ENCODE measurements around the gene THAP7. TPM values are rescaled to one million over a fixed set of nuclear protein-coding genes. Genes with fewer than 3 reads are reported as not detected.

Gene THAP7
- total RNA-seq, 1 experiment from 2014 or later, result 24.6 TPM

DNA sequence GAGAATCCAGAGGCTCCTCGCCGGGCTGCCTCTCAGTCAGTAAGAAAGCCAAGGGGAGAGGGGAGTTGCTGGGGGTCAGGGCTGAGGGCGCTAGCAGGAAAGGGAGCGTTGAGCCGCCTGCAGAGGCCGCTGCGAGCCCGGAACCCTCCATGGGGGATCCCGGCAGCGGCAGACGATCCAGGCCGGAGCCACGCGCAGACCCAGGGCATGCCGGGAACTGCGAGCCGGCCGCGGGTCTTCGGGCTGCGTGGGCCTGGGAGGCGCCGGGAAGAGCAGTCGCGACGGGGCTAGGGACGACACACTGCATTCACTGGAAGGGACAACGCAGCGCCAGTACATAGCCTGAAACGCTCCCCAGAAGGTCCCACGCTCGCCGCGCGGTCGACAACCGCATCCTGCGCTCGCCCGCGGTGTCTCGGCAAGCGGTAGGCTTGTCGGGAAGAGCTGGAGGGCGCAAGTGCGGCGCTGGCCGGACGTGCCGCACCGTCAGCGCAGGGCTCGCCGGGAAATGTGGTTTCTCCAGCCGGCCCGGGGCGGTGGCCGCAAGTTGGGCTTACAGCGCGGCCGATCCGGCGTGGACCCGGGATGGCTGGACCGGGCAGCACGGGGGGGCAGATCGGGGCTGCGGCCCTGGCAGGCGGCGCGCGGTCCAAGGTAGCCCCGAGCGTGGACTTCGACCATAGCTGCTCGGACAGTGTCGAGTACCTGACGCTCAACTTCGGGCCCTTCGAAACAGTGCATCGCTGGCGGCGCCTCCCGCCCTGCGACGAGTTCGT is 19.9 kb downstream of the THAP7 start, which contains the start of gene LZTR1:
LZTR1 (plus strand) TSS at position 511 of the 776 bp plus-strand sequence; CDS start at position 586, 75 bp downstream.
- no peak within 1 kb of the TSS for H2AFZ ChIP-seq (ENCODE audit: low read length)
- H3K27me3 ChIP-seq (ENCODE audit: insufficient read depth, low read length), result no peaks in the 10 kb centered on the region; the same call in 1 of the 2 replicates
- H3K23me2 ChIP-seq (ENCODE audit: insufficient read length, low read depth, low read length, poor library complexity, severe bottlenecking), result peaks cover 14% of the 10 kb centered on the region
- Mint-ChIP-seq H3K27ac (peak within 1 kb of the TSS; percentile 52 to 90 (median 79); a peak in 5 of 7 replicates), H3K27me3 (ENCODE audit: low read depth) (peaks cover 30% of the 10 kb centered on the region), H3K9me3 (peaks cover 13 to 15% of the 10 kb centered on the region in 2 experiments), H3K4me1 (peaks cover 28 to 30% of the 10 kb centered on the region in 2 experiments), H3K4me3 (peak within 1 kb of the TSS; percentile 94 to 98), H3K36me3 (ENCODE audit: insufficient read depth in 1 of 3, low read depth in 3 of 3) (peaks cover 4 to 25% (median 20%) of the 10 kb centered on the region in 3 experiments)
- H3K56ac ChIP-seq (ENCODE audit: insufficient read length, low read depth, low read length), result no peak within 1 kb of the TSS
- H3K4me2 ChIP-seq (ENCODE audit: insufficient read depth, insufficient read length, low read length), result peak within 1 kb of the TSS; percentile 73
- H3K79me2 ChIP-seq (ENCODE audit: insufficient read depth, low read length), result no peaks in the 10 kb centered on the region
- no peak within 1 kb of the TSS for H2BK5ac ChIP-seq (ENCODE audit: insufficient read length, low read length)
- no peak within 1 kb of the TSS for H3K4ac ChIP-seq (ENCODE audit: low read depth, low read length)
- no peak within 1 kb of the TSS for H3T11ph ChIP-seq (ENCODE audit: low read length)
- WGBS (ENCODE audit: extremely low coverage, insufficient read length, low lambda C conversion rate), result no CpG with 5 or more reads among the region's 87 CpGs
- H3K9me3 ChIP-seq (ENCODE audit: control insufficient read depth, low read depth, low read length), result no peaks in the 10 kb centered on the region
- no peaks in the 10 kb centered on the region for H3K79me1 ChIP-seq (ENCODE audit: insufficient read depth, low read depth, low read length, poor library complexity, severe bottlenecking)
- H2BK12ac ChIP-seq (ENCODE audit: insufficient read length, low read depth, low read length), result no peak within 1 kb of the TSS
- H4K20me1 ChIP-seq (ENCODE audit: control insufficient read depth, insufficient read depth, insufficient read length), result no peaks in the 10 kb centered on the region
- no peak within 1 kb of the TSS for H2BK15ac ChIP-seq (ENCODE audit: low read depth, low read length)
- no peak within 1 kb of the TSS for H4K91ac ChIP-seq (ENCODE audit: insufficient read length, low read depth, low read length)
- H3K23ac ChIP-seq (ENCODE audit: insufficient read length, low read depth, low read length), result no peak within 1 kb of the TSS
- peak within 1 kb of the TSS; percentile 77 for H3K14ac ChIP-seq (ENCODE audit: insufficient read depth, low read length)
- DNase-seq, result peak; percentile 81
- no peak within 1 kb of the TSS for H3K27ac ChIP-seq (ENCODE audit: insufficient read length, low read depth, low read length)
- H2BK120ac ChIP-seq (ENCODE audit: low read depth, low read length, poor library complexity, severe bottlenecking), result no peak within 1 kb of the TSS
- H4K8ac ChIP-seq (replicated peaks; ENCODE audit: insufficient read length, low read depth, low read length), result no peak within 1 kb of the TSS
- peak; percentile 51; the same call in 2 of the 3 replicates for TF ChIP-seq CTCF (conservative IDR thresholded peaks at IDR 0.05)
- no peak within 1 kb of the TSS for H2BK20ac ChIP-seq (ENCODE audit: low read depth, low read length, poor library complexity, severe bottlenecking)
- 0 out of 2 replicates have a peak, but pooled peaks cover 2% of the 10 kb centered on the region for H3K4me1 ChIP-seq (ENCODE audit: insufficient read depth, low read length)
- peak within 1 kb of the TSS; percentile 90 for H3K18ac ChIP-seq (ENCODE audit: insufficient read length, low read depth, low read length)
- peak within 1 kb of the TSS; percentile 68 for H3K9ac ChIP-seq (ENCODE audit: extremely low read depth, insufficient read length, low read length)
- no peak within 1 kb of the TSS for H2AK5ac ChIP-seq (ENCODE audit: insufficient read length, low read length)
- no peak within 1 kb of the TSS for H4K5ac ChIP-seq (ENCODE audit: insufficient read length, low read depth, low read length)

Measured in H9 (cell line).